CD4-positive, alpha-beta T cell (primary cell): ENCODE data around the gene DUSP10. TPM values are rescaled to one million over a fixed set of nuclear protein-coding genes. Genes with fewer than 3 reads are reported as not detected.

Experiments
- ATAC-seq: fragments of 200-7000 bp; cut with Tn5 transposase; one replicate; pipeline ENCODE4 v1.10.0; 2022; ENCODE audit warnings: mild to moderate bottlenecking; ENCODE audit not compliant: poor library complexity
- CTCF ChIA-PET: fragments of 350-600 bp; sonication (Branson Sonifier 250); formaldehyde crosslinking; loops from one replicate; lab custom pipeline; 2021; ENCODE audit warnings: antibody characterized with exemption, inconsistent platforms; lab: Charles Lee
- POLR2A ChIA-PET: fragments of 350-600 bp; sonication (Branson Sonifier 250); formaldehyde crosslinking; loops from one replicate; lab custom pipeline; 2021; ENCODE audit warnings: antibody characterized with exemption, inconsistent platforms; lab: Charles Lee
- DNase-seq, 14 experiments: peaks; one replicate each; pipeline ENCODE4 v3.0.0-alpha.2; 2013 to 2020; ENCODE audit warnings: mixed read lengths in 2 of 14
- H3K27ac ChIP-seq, 2 donors: one replicate each; pipeline versions ENCODE4 v1.5.1 to v1.7.0; 2013; ENCODE audit warnings: low read length in 2 of 2, low read depth in 1 of 2, mild to moderate bottlenecking in 1 of 2
- H3K27me3 ChIP-seq, 2 experiments: 1 replicate in 1 of 2; 2 replicates in 1 of 2; pipeline versions ENCODE4 v1.6.1 to v1.7.0; 2013; ENCODE audit warnings: low read length in 2 of 2, control low read depth in 1 of 2, mild to moderate bottlenecking in 1 of 2, moderate library complexity in 1 of 2; ENCODE audit not compliant: insufficient read depth in 2 of 2, control insufficient read depth in 1 of 2
- H3K36me3 ChIP-seq: one replicate; pipeline ENCODE4 v1.6.1; 2013; ENCODE audit warnings: low read length, control low read depth; ENCODE audit not compliant: insufficient read depth
- H3K4me1 ChIP-seq: one replicate; pipeline ENCODE4 v1.6.1; 2013; ENCODE audit warnings: low read length, control low read depth; ENCODE audit not compliant: insufficient read depth
- H3K4me3 ChIP-seq: one replicate; pipeline ENCODE4 v1.5.1; 2013; ENCODE audit warnings: mild to moderate bottlenecking, low read length, moderate library complexity
- H3K9me3 ChIP-seq, 2 experiments: 1 replicate in 1 of 2; 2 replicates in 1 of 2; pipeline versions ENCODE4 v1.6.1 to v1.7.0; 2013; ENCODE audit warnings: low read length in 2 of 2, mild to moderate bottlenecking in 2 of 2, control low read depth in 1 of 2, moderate library complexity in 1 of 2; ENCODE audit not compliant: control insufficient read depth in 1 of 2, insufficient read depth in 1 of 2
- H3K27ac Mint-ChIP-seq: one replicate; pipeline ENCODE4 v1.8.0; 2020; ENCODE audit warnings: mixed read lengths
- H3K27me3 Mint-ChIP-seq: one replicate; pipeline ENCODE4 v1.8.0; 2021; ENCODE audit warnings: mixed read lengths
- H3K36me3 Mint-ChIP-seq: one replicate; pipeline ENCODE4 v1.8.0; 2021; ENCODE audit warnings: low read depth, mixed read lengths
- H3K4me1 Mint-ChIP-seq: one replicate; pipeline ENCODE4 v1.8.0; 2021; ENCODE audit warnings: low read depth, mixed read lengths
- H3K4me3 Mint-ChIP-seq: one replicate; pipeline ENCODE4 v1.8.0; 2020; ENCODE audit warnings: mild to moderate bottlenecking, mixed read lengths
- H3K9me3 Mint-ChIP-seq: one replicate; pipeline ENCODE4 v1.8.0; 2020; ENCODE audit warnings: mixed read lengths
- intact Hi-C, 2 experiments: fragments of 100-400 bp; cut with DNase I in 1 of 2; cut with micrococcal nuclease in 1 of 2; formaldehyde crosslinking; loops; one replicate each; pipeline versions ENCODE4 v1.15.1 to v1.9.0; 2023 to 2025; cut with DNase I, micrococcal nuclease
- total RNA-seq, 174 experiments: library from RNA in 2 of 174; stranded (reverse) in 2 of 174; gene quantifications; one replicate each; pipeline ENCODE4 v1.2.3 and lab custom pipeline; 2021 to 2026
- TF ChIP-seq, protein P1 (sequence below): fragments of 200-600 bp; IDR thresholded peaks from one replicate; pipeline ENCODE4 v1.8.0; 2022; ENCODE audit warnings: antibody characterized with exemption, mild to moderate bottlenecking

DUSP10 gene
- total RNA-seq, 2 experiments from 2014 or later, result 66.9 to 70.9 TPM

GRCh38 chr1:221706191-221706590 is 35.7 kb downstream of the DUSP10 start:
- Mint-ChIP-seq H3K4me3 (no peak overlapping the region), H3K36me3 (peaks cover 39% of the 10 kb centered on the region), H3K4me1 (peaks cover 43% of the 10 kb centered on the region), H3K27ac (no peak overlapping the region), H3K27me3 (no peaks in the 10 kb centered on the region), H3K9me3 (no peaks in the 10 kb centered on the region)
- Histone ChIP-seq H3K27ac (no peak overlapping the region), H3K9me3 (no peaks in the 10 kb centered on the region), H3K4me3 (no peak overlapping the region), H3K36me3 (peaks cover 25% of the 10 kb centered on the region), H3K4me1 (peaks cover 36% of the 10 kb centered on the region), H3K27me3 (no peaks in the 10 kb centered on the region)
- DNase-seq (no peak), ATAC-seq (no peak)
- intact Hi-C loops, result no loop called here
- CTCF ChIA-PET, result no interaction called here
- POLR2A ChIA-PET, result interaction anchor here (10.3 kb wide), 1 partner anchor 35 kb away, joined by 172 read pairs; the partner anchor contains the start of gene DUSP10
- TF ChIP-seq, protein P1, sequence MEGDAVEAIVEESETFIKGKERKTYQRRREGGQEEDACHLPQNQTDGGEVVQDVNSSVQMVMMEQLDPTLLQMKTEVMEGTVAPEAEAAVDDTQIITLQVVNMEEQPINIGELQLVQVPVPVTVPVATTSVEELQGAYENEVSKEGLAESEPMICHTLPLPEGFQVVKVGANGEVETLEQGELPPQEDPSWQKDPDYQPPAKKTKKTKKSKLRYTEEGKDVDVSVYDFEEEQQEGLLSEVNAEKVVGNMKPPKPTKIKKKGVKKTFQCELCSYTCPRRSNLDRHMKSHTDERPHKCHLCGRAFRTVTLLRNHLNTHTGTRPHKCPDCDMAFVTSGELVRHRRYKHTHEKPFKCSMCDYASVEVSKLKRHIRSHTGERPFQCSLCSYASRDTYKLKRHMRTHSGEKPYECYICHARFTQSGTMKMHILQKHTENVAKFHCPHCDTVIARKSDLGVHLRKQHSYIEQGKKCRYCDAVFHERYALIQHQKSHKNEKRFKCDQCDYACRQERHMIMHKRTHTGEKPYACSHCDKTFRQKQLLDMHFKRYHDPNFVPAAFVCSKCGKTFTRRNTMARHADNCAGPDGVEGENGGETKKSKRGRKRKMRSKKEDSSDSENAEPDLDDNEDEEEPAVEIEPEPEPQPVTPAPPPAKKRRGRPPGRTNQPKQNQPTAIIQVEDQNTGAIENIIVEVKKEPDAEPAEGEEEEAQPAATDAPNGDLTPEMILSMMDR, result no peak

DNA sequence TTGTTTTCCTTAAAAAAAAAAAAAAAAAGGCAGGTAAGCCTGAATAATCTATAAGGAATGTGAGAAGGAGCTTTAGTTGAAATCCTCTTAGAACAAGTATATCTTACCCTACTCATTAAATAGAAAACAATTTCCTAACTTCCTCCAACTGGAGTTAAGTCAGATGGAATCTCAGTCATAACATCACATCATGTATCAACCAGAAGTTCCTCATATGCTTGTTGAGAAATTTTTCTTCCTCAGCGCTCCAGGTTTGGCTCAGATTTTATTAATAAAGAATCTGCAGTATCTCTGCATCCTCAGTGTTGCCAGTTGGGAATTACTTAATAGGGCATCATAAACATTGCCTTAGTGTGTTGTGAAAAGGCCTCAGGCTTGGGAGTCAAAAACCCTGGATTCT is 37.6 kb downstream of the DUSP10 start:
- ChIA-PET POLR2A (interaction anchor here (0.8 kb wide), 1 partner anchor 21 kb away, joined by 5 read pairs; no protein-coding TSS in a partner anchor), CTCF (no interaction called here)
- Histone ChIP-seq H3K27ac (no peak overlapping the region), H3K4me1 (peaks cover 25% of the 10 kb centered on the region), H3K4me3 (no peak overlapping the region), H3K36me3 (peaks cover 25% of the 10 kb centered on the region), H3K9me3 (no peaks in the 10 kb centered on the region), H3K27me3 (no peaks in the 10 kb centered on the region)
- no peaks in the 10 kb centered on the region for H3K27me3 Mint-ChIP-seq
- H3K36me3 Mint-ChIP-seq, result peaks cover 39% of the 10 kb centered on the region
- no peaks in the 10 kb centered on the region for H3K9me3 Mint-ChIP-seq
- ATAC-seq, result no peak
- TF ChIP-seq, protein P1, result no peak
- no peak overlapping the region for H3K27ac Mint-ChIP-seq
- H3K4me1 Mint-ChIP-seq, result peaks cover 28% of the 10 kb centered on the region
- no peak overlapping the region for H3K4me3 Mint-ChIP-seq
- intact Hi-C loops, result no loop called here
- DNase-seq, result no peak

- no peaks in the 10 kb centered on the region for H3K27me3 Mint-ChIP-seq
- DNase-seq (no peak), ATAC-seq (no peak)
- no peak overlapping the region for H3K27ac Mint-ChIP-seq
- H3K4me1 Mint-ChIP-seq, result peaks cover 13% of the 10 kb centered on the region
- intact Hi-C loops, result no loop called here
- H3K9me3 Mint-ChIP-seq, result no peaks in the 10 kb centered on the region
- peaks cover 12% of the 10 kb centered on the region for H3K4me1 ChIP-seq
- no peaks in the 10 kb centered on the region for H3K27me3 ChIP-seq
- ChIA-PET CTCF (no interaction called here), POLR2A (interaction anchor here (1.1 kb wide), 1 partner anchor 40 kb away, joined by 4 read pairs; the partner anchor contains the start of gene DUSP10)
- H3K9me3 ChIP-seq, result no peaks in the 10 kb centered on the region
- H3K36me3 Mint-ChIP-seq, result peaks cover 39% of the 10 kb centered on the region
- TF ChIP-seq, protein P1, result no peak
- H3K4me3 Mint-ChIP-seq, result no peak overlapping the region
- no peak overlapping the region for H3K4me3 ChIP-seq
- no peak overlapping the region for H3K27ac ChIP-seq
- H3K36me3 ChIP-seq, result peaks cover 25% of the 10 kb centered on the region
Measured at GRCh38 chr1:221701570-221702186, 40.2 kb downstream of the DUSP10 start.
